Gastroesophageal sphincter (tissue), 3 donors: ENCODE data around the gene TMSB10.

Experiments
- POLR2A ChIP-seq, 2 donors: fragments of 450-650 bp; IDR thresholded peaks; one replicate each; pipeline ENCODE4 v1.6.1; 2017; ENCODE audit warnings: antibody characterized with exemption in 2 of 2, mild to moderate bottlenecking in 2 of 2, moderate library complexity in 1 of 2
- TF ChIP-seq, protein P1 (sequence below), 4 experiments: fragments of 200-600 bp in 2 of 4; fragments of 450-650 bp in 2 of 4; sonication (generic) in 1 of 4; IDR thresholded peaks; one replicate each; pipeline ENCODE4 v1.5.1; 2017 to 2019; ENCODE audit warnings: antibody characterized with exemption in 4 of 4, mild to moderate bottlenecking in 2 of 4, moderate library complexity in 2 of 4

GRCh38 chr2:84942964-84943421, 37.5 kb downstream of the TMSB10 start:
- TF ChIP-seq POLR2A (IDR thresholded peaks at IDR 0.05): no peak
- TF ChIP-seq, protein P1, sequence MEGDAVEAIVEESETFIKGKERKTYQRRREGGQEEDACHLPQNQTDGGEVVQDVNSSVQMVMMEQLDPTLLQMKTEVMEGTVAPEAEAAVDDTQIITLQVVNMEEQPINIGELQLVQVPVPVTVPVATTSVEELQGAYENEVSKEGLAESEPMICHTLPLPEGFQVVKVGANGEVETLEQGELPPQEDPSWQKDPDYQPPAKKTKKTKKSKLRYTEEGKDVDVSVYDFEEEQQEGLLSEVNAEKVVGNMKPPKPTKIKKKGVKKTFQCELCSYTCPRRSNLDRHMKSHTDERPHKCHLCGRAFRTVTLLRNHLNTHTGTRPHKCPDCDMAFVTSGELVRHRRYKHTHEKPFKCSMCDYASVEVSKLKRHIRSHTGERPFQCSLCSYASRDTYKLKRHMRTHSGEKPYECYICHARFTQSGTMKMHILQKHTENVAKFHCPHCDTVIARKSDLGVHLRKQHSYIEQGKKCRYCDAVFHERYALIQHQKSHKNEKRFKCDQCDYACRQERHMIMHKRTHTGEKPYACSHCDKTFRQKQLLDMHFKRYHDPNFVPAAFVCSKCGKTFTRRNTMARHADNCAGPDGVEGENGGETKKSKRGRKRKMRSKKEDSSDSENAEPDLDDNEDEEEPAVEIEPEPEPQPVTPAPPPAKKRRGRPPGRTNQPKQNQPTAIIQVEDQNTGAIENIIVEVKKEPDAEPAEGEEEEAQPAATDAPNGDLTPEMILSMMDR (IDR thresholded peaks at IDR 0.05): no peak
